ENCODE measurements around the gene MED9. TPM values are rescaled to one million over a fixed set of nuclear protein-coding genes. Genes with fewer than 3 reads are reported as not detected.

The MED9 gene
- total and polyA plus RNA-seq, 9 of the 15 experiments (the other 6 are each of a cell fraction or from before 2014, with no cell fraction given): 2.2 to 15.8 (median 12.7) TPM

- TF ChIP-seq USF1 (CRISPR knock-in tag; IDR thresholded peaks at IDR 0.05): no peak
- TF ChIP-seq ZNF699 (CRISPR knock-in tag; IDR thresholded peaks at IDR 0.05; ENCODE audit: insufficient replicate concordance): no peak
- TF ChIP-seq ZNF224 (CRISPR knock-in tag; IDR thresholded peaks at IDR 0.05): no peak
- no peak for TF ChIP-seq MTA3 (IDR thresholded peaks at IDR 0.05; ENCODE audit: borderline replicate concordance)
- no peak for TF ChIP-seq ZNF609 (CRISPR knock-in tag; IDR thresholded peaks at IDR 0.05; ENCODE audit: borderline replicate concordance)
- TF ChIP-seq E2F1 (CRISPR knock-in tag; IDR thresholded peaks at IDR 0.05): no peak
- TF ChIP-seq GTF2F1 (IDR thresholded peaks at IDR 0.05; ENCODE audit: low read depth, low read length): no peak
- no peak for TF ChIP-seq ZKSCAN1 (IDR thresholded peaks at IDR 0.05; ENCODE audit: low read depth, low read length)
Measured at GRCh38 chr17:17456251-17456650, 20.5 kb upstream of the MED9 start (continued).

Measured in K562 (cell line).